Activated CD8-positive, alpha-beta T cell treated with anti-CD3 and anti-CD28 coated beads for 36 hours (primary cell): Measurements from ENCODE around the gene ARHGAP10. TPM values are rescaled to one million over a fixed set of nuclear protein-coding genes. Genes with fewer than 3 reads are reported as not detected.

Experiments used
- ATAC-seq: fragments of 200-7000 bp; cut with Tn5 transposase; one replicate; pipeline ENCODE4 v1.10.0; 2021; ENCODE audit warnings: mild to moderate bottlenecking, moderate library complexity
- CTCF ChIA-PET: fragments of 350-600 bp; sonication (Branson Sonifier 250); formaldehyde crosslinking; loops from one replicate; lab custom pipeline; 2021; ENCODE audit warnings: antibody characterized with exemption; lab: Charles Lee
- POLR2A ChIA-PET: fragments of 350-600 bp; sonication (Branson Sonifier 250); formaldehyde crosslinking; loops from one replicate; lab custom pipeline; 2021; ENCODE audit warnings: antibody characterized with exemption; lab: Charles Lee
- DNase-seq: peaks from one replicate; pipeline ENCODE4 v3.0.0-alpha.2; 2020
- H3K27ac Mint-ChIP-seq: one replicate; pipeline ENCODE4 v1.8.0; 2021; ENCODE audit warnings: mild to moderate bottlenecking, mixed read lengths
- H3K27me3 Mint-ChIP-seq: one replicate; pipeline ENCODE4 v1.8.0; 2021; ENCODE audit warnings: mixed read lengths
- H3K36me3 Mint-ChIP-seq: one replicate; pipeline ENCODE4 v1.8.0; 2021; ENCODE audit warnings: low read depth, mixed read lengths
- H3K4me1 Mint-ChIP-seq: one replicate; pipeline ENCODE4 v1.8.0; 2021; ENCODE audit warnings: low read depth, mixed read lengths
- H3K4me3 Mint-ChIP-seq: one replicate; pipeline ENCODE4 v1.8.0; 2021; ENCODE audit warnings: mild to moderate bottlenecking, moderate library complexity, mixed read lengths
- H3K9me3 Mint-ChIP-seq: one replicate; pipeline ENCODE4 v1.8.0; 2021; ENCODE audit warnings: mixed read lengths
- CTCF ChIP-seq: fragments of 200-600 bp; IDR thresholded peaks from one replicate; pipeline ENCODE4 v1.8.0; 2022; ENCODE audit warnings: antibody characterized with exemption, mild to moderate bottlenecking
- intact Hi-C: fragments of 100-400 bp; cut with micrococcal nuclease; formaldehyde crosslinking; loops from one replicate; pipeline ENCODE4 v1.10.0; 2022
- total RNA-seq, 2 experiments: library from RNA; stranded (reverse); gene quantifications; one replicate each; pipeline ENCODE4 v1.2.3, GENCODE V29; 2021

Gene ARHGAP10
- total RNA-seq, 2 experiments from 2014 or later, result 4.0 to 5.1 TPM

- peak within 1 kb of the TSS; percentile 89 for H3K4me3 Mint-ChIP-seq
- TF ChIP-seq CTCF, result no peak
- ChIA-PET POLR2A (interaction anchor here (0.6 to 1.5 kb wide), 4 partner anchors 30 to 162 kb away, joined by 3 to 10 read pairs (median 3); partner anchors contain the start of gene TMEM184C), CTCF (interaction anchor here (0.8 to 4.3 kb wide), 9 partner anchors 25 to 182 kb away, joined by 3 to 47 read pairs (median 3); partner anchors contain the start of genes ARHGAP10 and TMEM184C)
- intact Hi-C loops, result loop anchor here (5.0 kb wide), 1 partner anchor 67 kb away; the partner anchor contains the start of gene TMEM184C
- peaks cover 24% of the 10 kb centered on the region for H3K4me1 Mint-ChIP-seq
- ATAC-seq (peak; percentile 98), DNase-seq (peak; percentile 91)
- peak within 1 kb of the TSS; percentile 92 for H3K27ac Mint-ChIP-seq
- no peaks in the 10 kb centered on the region for H3K9me3 Mint-ChIP-seq
- peaks cover 14% of the 10 kb centered on the region for H3K36me3 Mint-ChIP-seq
- peaks cover 5% of the 10 kb centered on the region for H3K27me3 Mint-ChIP-seq
These were observed 47.9 kb upstream of the ARHGAP10 start, which contains the start of gene PRMT9 for GRCh38 chr4:147683717-147684700. TSS of gene PRMT9 (minus strand) at chr4:147684163. CDS start at chr4:147683987, 176 bp downstream.

- no peak for TF ChIP-seq CTCF
- no peaks in the 10 kb centered on the region for H3K36me3 Mint-ChIP-seq
- intact Hi-C loops, result no loop called here
- peaks cover 10% of the 10 kb centered on the region for H3K27me3 Mint-ChIP-seq
- no peak overlapping the region for H3K4me3 Mint-ChIP-seq
- DNase-seq (peak; percentile 65), ATAC-seq (peak; percentile 59)
- H3K4me1 Mint-ChIP-seq, result peaks cover 8% of the 10 kb centered on the region
- CTCF ChIA-PET, result interaction anchor here (2.3 kb wide), 1 partner anchor 178 kb away, joined by 12 read pairs; no protein-coding TSS in a partner anchor
- H3K9me3 Mint-ChIP-seq, result no peaks in the 10 kb centered on the region
- peak overlapping the region; percentile 76 for H3K27ac Mint-ChIP-seq
- POLR2A ChIA-PET, result interaction anchor here (1.5 kb wide), 1 partner anchor 15 kb away, joined by 3 read pairs; no protein-coding TSS in a partner anchor
These were observed 42.8 kb upstream of the ARHGAP10 start for GRCh38 chr4:147689067-147689466.

GRCh38 chr4:147691820-147692219, 40.1 kb upstream of the ARHGAP10 start:
- intact Hi-C loops, result no loop called here
- POLR2A ChIA-PET, result no interaction called here
- Mint-ChIP-seq H3K4me1 (peaks cover 5% of the 10 kb centered on the region), H3K36me3 (no peaks in the 10 kb centered on the region), H3K27ac (no peak overlapping the region), H3K4me3 (no peak overlapping the region), H3K9me3 (no peaks in the 10 kb centered on the region), H3K27me3 (peaks cover 5% of the 10 kb centered on the region)
- ATAC-seq (no peak), DNase-seq (no peak)
- no peak for TF ChIP-seq CTCF
- CTCF ChIA-PET, result interaction anchor here (5.0 kb wide), 1 partner anchor 175 kb away, joined by 29 read pairs; no protein-coding TSS in a partner anchor

GRCh38 chr4:147693218-147693617, 38.7 kb upstream of the ARHGAP10 start:
- no peak for TF ChIP-seq CTCF
- CTCF ChIA-PET, result interaction anchor here (5.0 kb wide), 1 partner anchor 173 kb away, joined by 29 read pairs; no protein-coding TSS in a partner anchor
- Mint-ChIP-seq H3K36me3 (no peaks in the 10 kb centered on the region), H3K4me1 (peaks cover 5% of the 10 kb centered on the region), H3K9me3 (no peaks in the 10 kb centered on the region), H3K27me3 (peaks cover 5% of the 10 kb centered on the region), H3K27ac (no peak overlapping the region), H3K4me3 (no peak overlapping the region)
- DNase-seq (no peak), ATAC-seq (no peak)
- intact Hi-C loops, result no loop called here
- POLR2A ChIA-PET, result interaction anchor here (0.6 kb wide), 1 partner anchor 163 kb away, joined by 3 read pairs; no protein-coding TSS in a partner anchor
